IgD-negative memory B cell (primary cell): ENCODE data around the gene CDH8. TPM values are rescaled to one million over a fixed set of nuclear protein-coding genes. Genes with fewer than 3 reads are reported as not detected.

Experiments
- H3K27ac Mint-ChIP-seq, 3 donors: one replicate each; pipeline ENCODE4 v1.8.0; 2020 to 2022; ENCODE audit warnings: mild to moderate bottlenecking in 3 of 3, mixed read lengths in 3 of 3, moderate library complexity in 1 of 3
- H3K27me3 Mint-ChIP-seq: one replicate; pipeline ENCODE4 v1.8.0; 2021; ENCODE audit warnings: mixed read lengths
- H3K36me3 Mint-ChIP-seq: one replicate; pipeline ENCODE4 v1.8.0; 2020; ENCODE audit warnings: mild to moderate bottlenecking, mixed read lengths
- H3K4me1 Mint-ChIP-seq, 3 donors: one replicate each; pipeline ENCODE4 v1.8.0; 2020 to 2022; ENCODE audit warnings: mixed read lengths in 3 of 3, mild to moderate bottlenecking in 1 of 3
- H3K4me3 Mint-ChIP-seq, 4 donors: one replicate each; pipeline ENCODE4 v1.8.0; 2020 to 2022; ENCODE audit warnings: mild to moderate bottlenecking in 4 of 4, mixed read lengths in 4 of 4, moderate library complexity in 3 of 4
- H3K9me3 Mint-ChIP-seq, 3 donors: one replicate each; pipeline ENCODE4 v1.8.0; 2020 to 2021; ENCODE audit warnings: mixed read lengths in 3 of 3, mild to moderate bottlenecking in 1 of 3
- polyA plus RNA-seq: library from polyadenylated mRNA; unstranded; fragments of 300-500 nt; fragmentation: Illumina TruSeq; gene quantifications from one replicate; pipeline ENCODE4 v1.2.3, GENCODE V29; 2021

CDH8 gene
- polyA plus RNA-seq = not detected

- H3K27ac Mint-ChIP-seq = no peak within 1 kb of the TSS
- H3K4me1 Mint-ChIP-seq = no peaks in the 10 kb centered on the region
- H3K27me3 Mint-ChIP-seq = peaks cover 10% of the 10 kb centered on the region
- no peak within 1 kb of the TSS for H3K4me3 Mint-ChIP-seq
- peaks cover 2% of the 10 kb centered on the region for H3K36me3 Mint-ChIP-seq
- peaks cover 0 to 11% (median 4%) of the 10 kb centered on the region in 3 donors for H3K9me3 Mint-ChIP-seq
Measured at GRCh38 chr16:62036101-62036801, at the start of gene CDH8. Gene CDH8, minus strand, starts transcription at chr16:62036438. Its CDS starts 15,035 bp downstream, at chr16:62021403.

DNA sequence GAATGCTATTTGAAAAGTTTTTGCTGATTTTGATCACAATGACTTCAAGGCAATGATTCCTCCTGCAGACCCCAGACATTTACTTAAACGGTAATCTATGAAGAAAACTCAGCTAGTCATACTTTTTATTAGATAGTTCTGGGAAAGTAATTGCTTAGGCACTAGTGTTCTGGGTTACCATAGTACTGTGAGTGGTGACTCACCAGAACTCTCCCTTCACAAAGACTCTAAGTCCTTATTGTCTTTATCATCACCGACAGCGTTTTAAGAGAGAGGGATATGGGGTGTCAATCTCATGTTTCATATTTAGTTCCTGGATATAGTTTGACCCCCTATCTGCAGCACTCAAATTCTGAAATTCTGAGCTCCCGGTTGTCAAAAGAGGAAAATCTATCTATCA is 43.0 kb upstream of the CDH8 start:
- Mint-ChIP-seq H3K4me3 (no peak overlapping the region), H3K4me1 (no peaks in the 10 kb centered on the region), H3K27me3 (no peaks in the 10 kb centered on the region), H3K36me3 (no peaks in the 10 kb centered on the region), H3K27ac (no peak overlapping the region), H3K9me3 (peaks cover 1 to 4% (median 2%) of the 10 kb centered on the region in 3 donors)

DNA sequence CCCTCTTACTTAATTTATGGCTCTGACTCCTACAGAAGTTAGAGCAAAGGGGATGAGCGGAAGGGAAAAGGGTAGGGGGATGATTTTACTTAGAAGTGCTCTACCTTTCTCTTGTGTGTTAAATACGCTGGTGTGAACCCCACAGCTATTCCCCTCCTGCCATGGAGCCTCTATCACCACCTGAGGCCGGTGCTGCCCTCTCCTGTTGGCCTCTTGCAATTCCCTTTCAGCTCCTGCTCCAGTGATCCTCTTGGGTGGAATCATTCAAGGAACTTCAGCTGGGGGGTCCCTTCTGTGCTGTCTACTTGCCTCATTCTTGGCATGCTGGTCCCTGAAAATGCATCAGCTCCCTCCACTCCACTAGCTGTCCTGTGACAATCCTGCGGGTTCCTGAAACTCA is 41.8 kb upstream of the CDH8 start:
- H3K36me3 Mint-ChIP-seq = no peaks in the 10 kb centered on the region
- H3K4me3 Mint-ChIP-seq = no peak overlapping the region
- peaks cover 0 to 8% (median 2%) of the 10 kb centered on the region in 3 donors for H3K9me3 Mint-ChIP-seq
- no peaks in the 10 kb centered on the region for H3K27me3 Mint-ChIP-seq
- no peaks in the 10 kb centered on the region for H3K4me1 Mint-ChIP-seq
- H3K27ac Mint-ChIP-seq = no peak overlapping the region

DNA sequence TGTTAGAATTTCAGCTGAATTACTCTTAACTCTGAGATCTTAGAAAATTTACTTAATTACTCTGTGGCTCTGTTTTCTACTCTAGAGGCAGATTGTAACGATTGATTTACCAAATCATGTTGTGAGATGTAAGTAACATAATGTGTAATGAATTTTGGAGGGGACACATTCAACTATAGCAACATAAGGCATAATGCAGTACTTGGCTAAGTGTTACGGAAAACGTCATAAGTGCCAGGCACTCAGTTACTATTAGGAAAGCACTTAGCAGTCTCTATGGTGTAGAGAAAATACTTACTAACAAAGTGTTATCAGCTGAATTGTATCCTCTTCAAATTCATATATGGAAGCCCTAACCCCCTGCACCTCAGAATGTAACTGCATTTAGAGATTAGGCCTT is 40.6 kb upstream of the CDH8 start:
- Mint-ChIP-seq H3K36me3 (no peaks in the 10 kb centered on the region), H3K4me3 (no peak overlapping the region), H3K9me3 (peaks cover 2 to 8% (median 2%) of the 10 kb centered on the region in 3 donors), H3K27ac (no peak overlapping the region), H3K27me3 (no peaks in the 10 kb centered on the region), H3K4me1 (no peaks in the 10 kb centered on the region)

- H3K9me3 Mint-ChIP-seq = peaks cover 2 to 25% (median 4%) of the 10 kb centered on the region in 3 donors
- no peaks in the 10 kb centered on the region for H3K4me1 Mint-ChIP-seq
- H3K27me3 Mint-ChIP-seq = no peaks in the 10 kb centered on the region
- H3K36me3 Mint-ChIP-seq = no peaks in the 10 kb centered on the region
- H3K4me3 Mint-ChIP-seq = no peak overlapping the region
- no peak overlapping the region for H3K27ac Mint-ChIP-seq
Measured at GRCh38 chr16:62068747-62069146, 32.5 kb upstream of the CDH8 start.

- Mint-ChIP-seq H3K36me3 (no peaks in the 10 kb centered on the region), H3K9me3 (peaks cover 2 to 29% (median 4%) of the 10 kb centered on the region in 3 donors), H3K4me3 (no peak overlapping the region), H3K4me1 (no peaks in the 10 kb centered on the region), H3K27ac (no peak overlapping the region), H3K27me3 (no peaks in the 10 kb centered on the region)
Measured at GRCh38 chr16:62067981-62068380, 31.7 kb upstream of the CDH8 start.

DNA sequence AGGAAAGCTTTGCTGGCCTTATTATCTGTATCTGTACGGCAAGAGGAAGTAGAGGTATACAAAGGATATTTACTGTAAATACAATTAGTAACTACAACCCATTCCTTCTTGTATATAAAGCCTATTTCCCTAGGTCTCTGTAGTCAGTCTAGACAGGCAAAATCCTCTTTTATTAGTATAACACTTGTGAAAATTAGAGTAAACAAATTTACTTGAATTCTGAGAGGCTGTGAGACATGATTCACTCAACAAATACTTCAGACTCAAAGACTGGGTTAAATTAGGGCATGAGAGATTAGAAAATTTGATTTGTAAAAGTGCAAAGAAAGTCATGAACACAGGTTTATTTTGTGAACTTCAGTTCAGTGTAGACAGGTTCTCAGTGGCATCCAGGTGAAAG is 30.9 kb upstream of the CDH8 start:
- no peaks in the 10 kb centered on the region for H3K36me3 Mint-ChIP-seq

DNA sequence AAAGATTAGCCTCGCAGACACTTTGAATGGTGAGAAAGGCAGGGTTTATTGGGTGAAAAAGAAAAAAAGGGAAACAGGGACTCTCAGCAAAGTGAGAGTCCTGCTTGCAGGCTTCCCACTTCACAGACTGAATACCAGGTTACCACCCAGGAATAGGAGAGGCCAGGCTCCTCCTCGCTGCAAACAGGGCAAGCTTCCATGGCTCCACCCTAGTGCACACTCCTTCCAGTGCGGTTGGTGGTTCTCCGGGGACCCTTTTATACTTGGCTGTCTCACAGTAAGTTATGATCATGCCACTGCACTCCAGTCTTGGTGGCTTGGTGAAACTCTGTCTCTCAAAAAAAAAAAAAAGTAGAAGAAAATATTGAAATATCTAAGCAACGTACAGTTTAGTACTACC is 30.5 kb upstream of the CDH8 start:
- no peak overlapping the region for H3K27ac Mint-ChIP-seq
- no peaks in the 10 kb centered on the region for H3K4me1 Mint-ChIP-seq
- no peaks in the 10 kb centered on the region for H3K27me3 Mint-ChIP-seq
- no peaks in the 10 kb centered on the region for H3K36me3 Mint-ChIP-seq
- H3K4me3 Mint-ChIP-seq = no peak overlapping the region
- H3K9me3 Mint-ChIP-seq = peaks cover 2 to 29% (median 2%) of the 10 kb centered on the region in 3 donors

More for the DNA sequence above, 30.9 kb upstream of the CDH8 start:
- Mint-ChIP-seq H3K4me1 (no peaks in the 10 kb centered on the region), H3K27me3 (no peaks in the 10 kb centered on the region), H3K4me3 (no peak overlapping the region), H3K27ac (no peak overlapping the region), H3K9me3 (peaks cover 2 to 29% (median 2%) of the 10 kb centered on the region in 3 donors)

DNA sequence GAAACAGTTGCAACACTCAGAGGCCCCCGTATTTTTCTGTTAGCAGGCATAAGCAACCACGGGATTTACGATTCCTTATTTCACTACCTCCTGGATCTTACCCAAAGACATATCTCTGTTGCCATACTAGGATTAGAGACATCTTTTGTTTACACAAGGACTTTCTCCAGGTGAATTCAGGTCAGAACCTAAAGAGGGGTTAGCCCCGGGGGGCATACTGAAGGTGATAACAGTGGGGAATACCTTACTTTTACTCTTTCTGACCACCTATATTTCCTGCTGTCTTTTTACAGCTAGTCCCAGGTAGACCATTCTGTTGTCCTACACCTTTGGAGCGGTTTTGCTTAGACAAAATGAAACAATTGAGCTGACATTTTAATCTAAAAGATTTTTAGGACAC is 27.9 kb upstream of the CDH8 start:
- Mint-ChIP-seq H3K36me3 (no peaks in the 10 kb centered on the region), H3K9me3 (peaks cover 2 to 32% (median 6%) of the 10 kb centered on the region in 3 donors), H3K4me3 (no peak overlapping the region), H3K4me1 (no peaks in the 10 kb centered on the region), H3K27ac (no peak overlapping the region), H3K27me3 (no peaks in the 10 kb centered on the region)

- Mint-ChIP-seq H3K27me3 (no peaks in the 10 kb centered on the region), H3K4me3 (no peak overlapping the region), H3K4me1 (no peaks in the 10 kb centered on the region), H3K9me3 (peaks cover 4 to 33% (median 5%) of the 10 kb centered on the region in 3 donors), H3K36me3 (no peaks in the 10 kb centered on the region), H3K27ac (no peak overlapping the region)
Measured at GRCh38 chr16:62060089-62060488, 23.9 kb upstream of the CDH8 start.

- Mint-ChIP-seq H3K4me1 (no peaks in the 10 kb centered on the region), H3K4me3 (no peak overlapping the region), H3K36me3 (no peaks in the 10 kb centered on the region), H3K27me3 (no peaks in the 10 kb centered on the region), H3K9me3 (peaks cover 4 to 37% (median 5%) of the 10 kb centered on the region in 3 donors), H3K27ac (no peak overlapping the region)
Measured at GRCh38 chr16:62059527-62059926, 23.3 kb upstream of the CDH8 start.

GRCh38 chr16:62058412-62058811 is 22.2 kb upstream of the CDH8 start:
- H3K27ac Mint-ChIP-seq = no peak overlapping the region
- H3K4me3 Mint-ChIP-seq = no peak overlapping the region
- peaks cover 5 to 32% (median 9%) of the 10 kb centered on the region in 3 donors for H3K9me3 Mint-ChIP-seq
- no peaks in the 10 kb centered on the region for H3K27me3 Mint-ChIP-seq
- no peaks in the 10 kb centered on the region for H3K36me3 Mint-ChIP-seq
- no peaks in the 10 kb centered on the region for H3K4me1 Mint-ChIP-seq

DNA sequence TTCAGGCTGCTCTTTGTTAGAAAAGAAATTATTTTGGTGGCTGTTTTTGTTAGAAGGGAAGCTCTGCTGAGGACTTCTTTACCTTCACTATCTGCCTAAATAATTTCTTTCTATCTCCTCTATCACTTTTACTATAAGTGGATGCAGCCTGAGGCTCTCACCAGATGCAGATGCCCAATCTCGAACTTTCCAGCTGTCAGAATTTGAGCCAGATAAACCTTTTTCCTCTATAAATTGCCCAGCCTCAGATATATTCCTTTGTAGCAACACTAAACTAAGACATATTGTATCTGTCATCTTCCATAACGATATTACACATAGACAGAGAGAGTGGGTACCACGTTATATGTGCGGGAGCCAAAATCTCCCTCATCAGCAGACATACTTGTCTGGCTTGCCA is 15.7 kb upstream of the CDH8 start:
- no peaks in the 10 kb centered on the region for H3K27me3 Mint-ChIP-seq
- H3K4me3 Mint-ChIP-seq = no peak overlapping the region
- no peak overlapping the region for H3K27ac Mint-ChIP-seq
- H3K36me3 Mint-ChIP-seq = no peaks in the 10 kb centered on the region
- peaks cover 1 to 24% (median 9%) of the 10 kb centered on the region in 3 donors for H3K9me3 Mint-ChIP-seq
- H3K4me1 Mint-ChIP-seq = no peaks in the 10 kb centered on the region

GRCh38 chr16:62050793-62051192 is 14.6 kb upstream of the CDH8 start:
- no peaks in the 10 kb centered on the region for H3K36me3 Mint-ChIP-seq
- H3K4me1 Mint-ChIP-seq = no peaks in the 10 kb centered on the region

DNA sequence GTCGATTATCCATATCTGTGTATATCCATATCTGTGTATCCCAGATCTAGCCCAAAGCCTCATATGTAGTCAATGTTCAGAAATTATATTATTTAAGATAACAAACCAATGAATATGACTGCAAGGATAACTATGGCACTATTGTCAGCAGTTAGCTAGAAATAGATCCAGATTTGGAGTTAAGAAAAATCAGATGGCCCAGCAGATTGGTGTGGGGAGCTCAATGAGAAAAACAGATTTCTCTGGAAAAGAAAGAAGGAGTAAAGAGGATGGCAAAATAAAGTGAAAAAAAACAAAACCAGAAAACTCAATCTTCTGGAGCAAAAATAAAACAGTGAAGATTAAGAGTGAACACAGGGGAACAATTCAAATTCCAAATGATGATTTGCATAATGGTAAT is 10.6 kb upstream of the CDH8 start:
- H3K4me1 Mint-ChIP-seq = no peaks in the 10 kb centered on the region
- H3K9me3 Mint-ChIP-seq = peaks cover 4 to 10% (median 7%) of the 10 kb centered on the region in 3 donors
- H3K4me3 Mint-ChIP-seq = no peak overlapping the region
- no peaks in the 10 kb centered on the region for H3K27me3 Mint-ChIP-seq
- H3K36me3 Mint-ChIP-seq = peaks cover 2% of the 10 kb centered on the region
- H3K27ac Mint-ChIP-seq = no peak overlapping the region

More at GRCh38 chr16:62050793-62051192, 14.6 kb upstream of the CDH8 start:
- H3K4me3 Mint-ChIP-seq = no peak overlapping the region
- H3K27ac Mint-ChIP-seq = no peak overlapping the region
- H3K27me3 Mint-ChIP-seq = no peaks in the 10 kb centered on the region
- peaks cover 7 to 21% (median 9%) of the 10 kb centered on the region in 3 donors for H3K9me3 Mint-ChIP-seq

GRCh38 chr16:62041401-62041800 is 5.2 kb upstream of the CDH8 start:
- peaks cover under 1 to 10% (median 7%) of the 10 kb centered on the region in 3 donors for H3K9me3 Mint-ChIP-seq
- H3K4me3 Mint-ChIP-seq = no peak overlapping the region
- H3K27ac Mint-ChIP-seq = no peak overlapping the region
- H3K36me3 Mint-ChIP-seq = peaks cover 2% of the 10 kb centered on the region
- H3K27me3 Mint-ChIP-seq = peaks cover 3% of the 10 kb centered on the region
- no peaks in the 10 kb centered on the region for H3K4me1 Mint-ChIP-seq
